CD4-positive, alpha-beta T cell (primary cell): ENCODE measurements around the gene SMARCD1. TPM values are rescaled to one million over a fixed set of nuclear protein-coding genes. Genes with fewer than 3 reads are reported as not detected.

Experiments
- ATAC-seq: fragments of 200-7000 bp; cut with Tn5 transposase; one replicate; pipeline ENCODE4 v1.10.0; 2022; ENCODE audit warnings: mild to moderate bottlenecking; ENCODE audit not compliant: poor library complexity
- CTCF ChIA-PET: fragments of 350-600 bp; sonication (Branson Sonifier 250); formaldehyde crosslinking; loops from one replicate; lab custom pipeline; 2021; ENCODE audit warnings: antibody characterized with exemption, inconsistent platforms; lab: Charles Lee
- POLR2A ChIA-PET: fragments of 350-600 bp; sonication (Branson Sonifier 250); formaldehyde crosslinking; loops from one replicate; lab custom pipeline; 2021; ENCODE audit warnings: antibody characterized with exemption, inconsistent platforms; lab: Charles Lee
- DNase-seq, 14 experiments: peaks; one replicate each; pipeline ENCODE4 v3.0.0-alpha.2; 2013 to 2020; ENCODE audit warnings: mixed read lengths in 2 of 14
- H3K27ac ChIP-seq, 2 donors: one replicate each; pipeline versions ENCODE4 v1.5.1 to v1.7.0; 2013; ENCODE audit warnings: low read length in 2 of 2, low read depth in 1 of 2, mild to moderate bottlenecking in 1 of 2
- H3K27me3 ChIP-seq, 2 experiments: 1 replicate in 1 of 2; 2 replicates in 1 of 2; pipeline versions ENCODE4 v1.6.1 to v1.7.0; 2013; ENCODE audit warnings: low read length in 2 of 2, control low read depth in 1 of 2, mild to moderate bottlenecking in 1 of 2, moderate library complexity in 1 of 2; ENCODE audit not compliant: insufficient read depth in 2 of 2, control insufficient read depth in 1 of 2
- H3K36me3 ChIP-seq: one replicate; pipeline ENCODE4 v1.6.1; 2013; ENCODE audit warnings: low read length, control low read depth; ENCODE audit not compliant: insufficient read depth
- H3K4me1 ChIP-seq: one replicate; pipeline ENCODE4 v1.6.1; 2013; ENCODE audit warnings: low read length, control low read depth; ENCODE audit not compliant: insufficient read depth
- H3K4me3 ChIP-seq: one replicate; pipeline ENCODE4 v1.5.1; 2013; ENCODE audit warnings: mild to moderate bottlenecking, low read length, moderate library complexity
- H3K9me3 ChIP-seq, 2 experiments: 1 replicate in 1 of 2; 2 replicates in 1 of 2; pipeline versions ENCODE4 v1.6.1 to v1.7.0; 2013; ENCODE audit warnings: low read length in 2 of 2, mild to moderate bottlenecking in 2 of 2, control low read depth in 1 of 2, moderate library complexity in 1 of 2; ENCODE audit not compliant: control insufficient read depth in 1 of 2, insufficient read depth in 1 of 2
- H3K27ac Mint-ChIP-seq: one replicate; pipeline ENCODE4 v1.8.0; 2020; ENCODE audit warnings: mixed read lengths
- H3K27me3 Mint-ChIP-seq: one replicate; pipeline ENCODE4 v1.8.0; 2021; ENCODE audit warnings: mixed read lengths
- H3K36me3 Mint-ChIP-seq: one replicate; pipeline ENCODE4 v1.8.0; 2021; ENCODE audit warnings: low read depth, mixed read lengths
- H3K4me1 Mint-ChIP-seq: one replicate; pipeline ENCODE4 v1.8.0; 2021; ENCODE audit warnings: low read depth, mixed read lengths
- H3K4me3 Mint-ChIP-seq: one replicate; pipeline ENCODE4 v1.8.0; 2020; ENCODE audit warnings: mild to moderate bottlenecking, mixed read lengths
- H3K9me3 Mint-ChIP-seq: one replicate; pipeline ENCODE4 v1.8.0; 2020; ENCODE audit warnings: mixed read lengths
- CTCF ChIP-seq: fragments of 200-600 bp; IDR thresholded peaks from one replicate; pipeline ENCODE4 v1.8.0; 2022; ENCODE audit warnings: antibody characterized with exemption, mild to moderate bottlenecking
- intact Hi-C, 2 experiments: fragments of 100-400 bp; cut with DNase I in 1 of 2; cut with micrococcal nuclease in 1 of 2; formaldehyde crosslinking; loops; one replicate each; pipeline versions ENCODE4 v1.15.1 to v1.9.0; 2023 to 2025; cut with DNase I, micrococcal nuclease
- total RNA-seq, 174 experiments: library from RNA in 2 of 174; stranded (reverse) in 2 of 174; gene quantifications; one replicate each; pipeline ENCODE4 v1.2.3 and lab custom pipeline; 2021 to 2026

Gene SMARCD1
- total RNA-seq, 2 experiments from 2014 or later, result 78.9 to 80.0 TPM

GRCh38 chr12:50120521-50120920 lies 35.4 kb downstream of the SMARCD1 start:
- DNase-seq (peak in 1 of 14 experiments; percentile 27), ATAC-seq (no peak)
- peak overlapping the region; percentile 67 for H3K27ac Mint-ChIP-seq
- Histone ChIP-seq H3K9me3 (no peaks in the 10 kb centered on the region), H3K4me1 (peaks cover 32% of the 10 kb centered on the region), H3K36me3 (peaks cover 78% of the 10 kb centered on the region), H3K27ac (no peak overlapping the region), H3K4me3 (no peak overlapping the region), H3K27me3 (no peaks in the 10 kb centered on the region)
- peaks cover 85% of the 10 kb centered on the region for H3K36me3 Mint-ChIP-seq
- intact Hi-C loops, result no loop called here
- POLR2A ChIA-PET, result interaction anchor here (0.6 to 3.0 kb wide), 2 partner anchors 8 to 36 kb away, joined by 3 to 18 read pairs; partner anchors contain the start of gene COX14
- no peaks in the 10 kb centered on the region for H3K27me3 Mint-ChIP-seq
- H3K4me3 Mint-ChIP-seq, result peak overlapping the region; percentile 13
- no peak for TF ChIP-seq CTCF
- CTCF ChIA-PET, result interaction anchor here (0.6 to 1.3 kb wide), 2 partner anchors 9 to 11 kb away, joined by 4 to 6 read pairs; partner anchors contain the start of gene COX14
- peaks cover 48% of the 10 kb centered on the region for H3K4me1 Mint-ChIP-seq
- H3K9me3 Mint-ChIP-seq, result no peaks in the 10 kb centered on the region

GRCh38 chr12:50120953-50121352 lies 35.8 kb downstream of the SMARCD1 start:
- H3K4me3 ChIP-seq, result no peak overlapping the region
- CTCF ChIA-PET, result interaction anchor here (0.6 to 1.3 kb wide), 2 partner anchors 9 to 11 kb away, joined by 4 to 6 read pairs; partner anchors contain the start of gene COX14
- DNase-seq, result no peak
- H3K36me3 Mint-ChIP-seq, result peaks cover 85% of the 10 kb centered on the region
- no peak for TF ChIP-seq CTCF
- H3K27me3 Mint-ChIP-seq, result no peaks in the 10 kb centered on the region
- H3K4me1 Mint-ChIP-seq, result peaks cover 48% of the 10 kb centered on the region
- peaks cover 28% of the 10 kb centered on the region for H3K4me1 ChIP-seq
- peak overlapping the region; percentile 67 for H3K27ac Mint-ChIP-seq
- H3K9me3 Mint-ChIP-seq, result no peaks in the 10 kb centered on the region
- no peak for ATAC-seq
- POLR2A ChIA-PET, result interaction anchor here (0.6 to 3.0 kb wide), 2 partner anchors 9 to 36 kb away, joined by 3 to 18 read pairs; partner anchors contain the start of gene COX14
- intact Hi-C loops, result no loop called here
- no peak overlapping the region for H3K27ac ChIP-seq
- no peaks in the 10 kb centered on the region for H3K27me3 ChIP-seq
- H3K36me3 ChIP-seq, result peaks cover 78% of the 10 kb centered on the region
- no peaks in the 10 kb centered on the region for H3K9me3 ChIP-seq
- no peak overlapping the region for H3K4me3 Mint-ChIP-seq

GRCh38 chr12:50121641-50122040 lies 36.5 kb downstream of the SMARCD1 start:
- DNase-seq, result no peak
- H3K9me3 Mint-ChIP-seq, result no peaks in the 10 kb centered on the region
- Histone ChIP-seq H3K9me3 (no peaks in the 10 kb centered on the region), H3K36me3 (peaks cover 73% of the 10 kb centered on the region), H3K4me3 (no peak overlapping the region), H3K4me1 (peaks cover 21% of the 10 kb centered on the region), H3K27ac (no peak overlapping the region), H3K27me3 (no peaks in the 10 kb centered on the region)
- no peaks in the 10 kb centered on the region for H3K27me3 Mint-ChIP-seq
- peaks cover 41% of the 10 kb centered on the region for H3K4me1 Mint-ChIP-seq
- no peak overlapping the region for H3K4me3 Mint-ChIP-seq
- no peak for ATAC-seq
- TF ChIP-seq CTCF, result no peak
- POLR2A ChIA-PET, result interaction anchor here (3.0 kb wide), 1 partner anchor 10 kb away, joined by 18 read pairs; the partner anchor contains the start of gene COX14
- intact Hi-C loops, result no loop called here
- CTCF ChIA-PET, result interaction anchor here (1.4 kb wide), 1 partner anchor 10 kb away, joined by 4 read pairs; the partner anchor contains the start of gene COX14
- no peak overlapping the region for H3K27ac Mint-ChIP-seq
- peaks cover 82% of the 10 kb centered on the region for H3K36me3 Mint-ChIP-seq
